NK-92 treated with Interleukin-12 subunit alpha and Interleukin-12 subunit beta, amount 100 ng/mL, for 24 hours (cell line): ENCODE measurements around the gene CTU2.

Source experiments
- DNase-seq: peaks from one replicate; lab custom pipeline; 2025; lab: John Stamatoyannopoulos, UW

Gene CTU2

GRCh38 chr16:88714420-88715302 lies 8.4 kb downstream of the CTU2 start:
- no peak for DNase-seq

- no peak for DNase-seq
Measured at GRCh38 chr16:88715312-88716190, 9.2 kb downstream of the CTU2 start.

- DNase-seq: no peak
Measured at GRCh38 chr16:88716201-88716600, 9.9 kb downstream of the CTU2 start.

- no peak for DNase-seq
Measured at GRCh38 chr16:88716601-88717001, 10.3 kb downstream of the CTU2 start.

GRCh38 chr16:88718178-88718577 lies 11.9 kb downstream of the CTU2 start:
- no peak for DNase-seq

GRCh38 chr16:88719267-88719932 lies 13.1 kb downstream of the CTU2 start:
- no peak for DNase-seq

- DNase-seq: no peak
Measured at GRCh38 chr16:88719933-88720296, 13.6 kb downstream of the CTU2 start.

GRCh38 chr16:88720396-88720970 lies 14.2 kb downstream of the CTU2 start:
- DNase-seq: no peak

- DNase-seq: no peak
Measured at GRCh38 chr16:88721236-88721635, 14.9 kb downstream of the CTU2 start.

- no peak for DNase-seq
Measured at GRCh38 chr16:88721815-88722755, 15.8 kb downstream of the CTU2 start.

GRCh38 chr16:88722784-88723506 lies 16.6 kb downstream of the CTU2 start:
- no peak for DNase-seq

GRCh38 chr16:88723507-88723887 lies 17.2 kb downstream of the CTU2 start:
- DNase-seq: no peak

GRCh38 chr16:88723911-88724310 lies 17.6 kb downstream of the CTU2 start:
- DNase-seq: no peak

- DNase-seq: no peak
Measured at GRCh38 chr16:88724855-88725555, 18.7 kb downstream of the CTU2 start.

- no peak for DNase-seq
Measured at GRCh38 chr16:88725609-88726407, 19.5 kb downstream of the CTU2 start.

- DNase-seq: no peak
Measured at GRCh38 chr16:88726408-88726749, 20.1 kb downstream of the CTU2 start.

GRCh38 chr16:88726981-88727380 lies 20.7 kb downstream of the CTU2 start:
- no peak for DNase-seq

- no peak for DNase-seq
Measured at GRCh38 chr16:88727871-88728270, 21.6 kb downstream of the CTU2 start.
